Non-pigmented ciliary epithelial cell (primary cell): ENCODE data around the gene UBE2J2.

Experiments
- DNase-seq: peaks from one replicate; pipeline ENCODE4 v3.0.0-alpha.2; 2010; ENCODE audit warnings: low read depth

UBE2J2 gene

DNA sequence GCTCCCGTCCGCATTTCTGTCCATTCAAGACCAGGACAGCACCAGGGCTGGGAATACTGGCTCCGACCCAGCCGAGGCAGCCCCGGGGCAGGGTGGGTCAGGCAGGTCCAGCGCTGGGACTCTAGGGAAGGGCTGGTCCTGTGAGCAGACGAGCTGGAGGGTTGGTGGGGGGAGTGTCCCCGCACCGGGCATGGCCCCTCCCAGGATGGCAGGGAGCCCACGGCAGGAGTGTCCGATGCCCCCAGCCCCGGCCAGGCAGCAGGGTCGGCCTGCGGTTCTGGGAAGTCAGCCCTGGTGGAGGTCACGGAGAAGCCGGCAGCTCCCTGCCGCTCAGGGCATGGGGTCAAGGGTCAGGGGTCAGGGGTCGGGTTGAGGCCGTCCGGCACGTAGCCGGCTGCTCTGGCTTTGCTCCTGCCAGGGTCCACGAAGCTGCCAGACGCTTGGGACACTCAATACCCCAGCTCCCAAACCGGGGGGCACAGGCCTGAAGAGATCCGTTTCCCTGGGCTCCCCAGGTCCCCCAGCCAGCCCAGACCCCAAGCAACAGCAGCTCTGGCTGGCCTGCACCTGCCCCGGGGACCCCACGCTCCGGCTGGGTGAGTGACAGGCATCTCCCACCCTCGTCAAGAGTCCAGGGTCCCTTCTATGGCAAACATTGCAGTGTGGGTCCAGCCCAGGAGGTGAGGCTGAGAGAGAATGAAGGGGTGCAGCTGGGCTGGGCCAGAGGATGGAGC, 33.9 kb downstream of the UBE2J2 start:
- DNase-seq: no peak

DNA sequence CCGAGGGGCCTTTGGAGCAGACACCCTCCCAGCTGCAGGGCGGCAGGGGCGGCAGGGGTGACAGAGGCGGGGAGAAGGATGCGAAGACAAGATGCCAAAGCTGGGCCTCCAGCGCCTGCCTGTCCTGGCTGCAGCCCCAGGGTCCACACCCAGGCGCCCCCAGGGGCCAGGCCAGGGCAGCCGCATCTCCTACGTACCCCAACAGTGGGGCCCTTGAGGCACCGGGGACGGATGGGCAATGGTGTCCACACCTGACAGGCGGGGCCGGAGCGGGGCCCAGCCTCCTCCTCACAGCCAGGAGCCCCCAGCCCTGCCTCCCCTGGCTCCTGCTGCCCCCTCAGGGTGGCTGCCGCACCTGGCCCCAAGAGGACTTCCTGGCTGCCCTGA, 34.4 kb downstream of the UBE2J2 start:
- DNase-seq: no peak

DNA sequence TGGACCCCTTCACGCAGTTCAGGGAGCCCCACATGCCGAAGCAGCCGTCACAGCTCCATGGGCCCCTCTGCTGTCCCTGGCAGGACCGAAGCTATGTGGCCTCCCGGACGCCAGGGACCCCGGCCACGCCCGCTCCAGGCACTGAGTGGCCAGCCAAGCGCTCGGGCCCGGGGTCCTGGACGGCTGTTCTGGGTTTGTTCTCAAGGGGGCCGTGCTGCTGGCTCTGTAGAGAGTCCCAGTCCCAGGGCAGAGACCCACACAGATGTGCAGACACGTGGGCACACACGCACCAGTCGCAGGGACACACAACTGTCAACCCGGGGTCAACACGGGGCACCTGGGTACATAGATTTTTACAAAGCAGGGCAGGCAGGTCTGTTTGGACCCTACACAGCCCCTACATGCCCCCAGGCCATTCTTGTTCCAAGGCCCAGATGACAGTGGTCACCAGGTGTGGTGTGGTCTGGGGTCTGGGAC, 34.9 kb downstream of the UBE2J2 start:
- DNase-seq: no peak

- no peak for DNase-seq
These were observed 35.6 kb downstream of the UBE2J2 start for GRCh38 chr1:1237874-1238701.

GRCh38 chr1:1236945-1237873, 36.4 kb downstream of the UBE2J2 start:
- no peak for DNase-seq

DNA sequence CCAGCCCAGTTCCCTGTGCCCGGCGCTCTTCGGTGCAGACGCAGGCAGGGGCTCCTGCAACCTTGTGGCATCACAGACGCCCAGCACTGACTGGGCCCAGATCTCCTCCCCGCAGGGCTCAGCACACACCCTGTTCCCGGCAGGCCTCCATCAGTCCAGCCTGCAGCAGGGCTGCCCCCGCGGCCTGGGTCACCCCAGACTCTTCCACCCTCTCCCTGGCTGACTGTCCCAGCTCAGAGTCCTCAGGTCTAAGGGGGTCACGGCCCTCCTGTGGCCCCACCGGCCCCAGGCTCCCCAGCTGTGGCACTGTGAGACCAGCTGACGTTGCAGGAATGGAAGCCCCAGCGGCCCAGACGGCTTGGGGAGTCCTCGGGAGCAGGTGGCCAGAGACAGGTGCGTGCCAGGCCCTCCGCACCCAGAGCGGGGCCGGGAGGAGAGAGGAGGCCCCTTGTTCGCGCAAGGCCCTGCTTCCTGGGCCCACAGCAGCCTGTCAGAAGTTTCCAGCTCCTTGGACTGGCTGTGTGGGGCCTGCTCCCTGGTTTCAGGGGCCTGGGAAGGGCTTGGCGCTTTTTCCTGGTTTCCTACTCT, 37.4 kb downstream of the UBE2J2 start:
- no peak for DNase-seq

DNA sequence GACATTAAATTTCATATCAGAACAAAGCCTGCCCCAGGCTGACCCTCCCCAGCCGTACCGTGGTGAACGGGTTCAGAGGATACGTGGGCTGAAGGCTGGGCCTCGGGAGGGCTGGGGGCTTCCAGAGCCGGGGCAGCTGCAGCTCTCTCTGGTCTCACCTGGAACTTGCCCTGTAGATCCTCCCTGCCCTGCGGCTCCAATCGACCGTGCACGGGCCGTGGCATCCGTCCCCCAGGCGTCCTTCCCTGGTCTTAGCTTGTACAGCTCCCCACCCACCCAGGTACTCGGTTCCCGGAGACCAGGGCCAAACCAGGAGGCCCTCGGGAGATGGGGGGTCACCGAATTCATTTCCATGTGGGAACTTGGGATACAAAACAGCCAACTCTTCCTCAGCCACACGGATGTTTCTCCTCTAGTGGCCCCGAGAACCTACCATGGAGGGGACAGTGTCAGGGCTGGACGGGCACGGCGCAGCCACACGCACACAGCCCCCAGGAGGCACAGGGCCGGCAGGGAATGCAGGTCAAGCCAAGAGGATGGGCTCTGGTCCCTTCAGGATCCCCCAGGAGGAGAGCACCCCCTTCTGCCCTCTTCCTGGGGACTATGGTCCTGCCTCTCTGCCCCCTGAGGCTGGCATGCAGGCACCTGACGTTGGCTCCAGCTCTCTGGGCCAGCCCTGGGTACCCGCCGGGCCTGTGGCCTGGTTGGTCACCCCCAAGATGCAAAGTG, 38.5 kb downstream of the UBE2J2 start:
- DNase-seq: no peak

DNA sequence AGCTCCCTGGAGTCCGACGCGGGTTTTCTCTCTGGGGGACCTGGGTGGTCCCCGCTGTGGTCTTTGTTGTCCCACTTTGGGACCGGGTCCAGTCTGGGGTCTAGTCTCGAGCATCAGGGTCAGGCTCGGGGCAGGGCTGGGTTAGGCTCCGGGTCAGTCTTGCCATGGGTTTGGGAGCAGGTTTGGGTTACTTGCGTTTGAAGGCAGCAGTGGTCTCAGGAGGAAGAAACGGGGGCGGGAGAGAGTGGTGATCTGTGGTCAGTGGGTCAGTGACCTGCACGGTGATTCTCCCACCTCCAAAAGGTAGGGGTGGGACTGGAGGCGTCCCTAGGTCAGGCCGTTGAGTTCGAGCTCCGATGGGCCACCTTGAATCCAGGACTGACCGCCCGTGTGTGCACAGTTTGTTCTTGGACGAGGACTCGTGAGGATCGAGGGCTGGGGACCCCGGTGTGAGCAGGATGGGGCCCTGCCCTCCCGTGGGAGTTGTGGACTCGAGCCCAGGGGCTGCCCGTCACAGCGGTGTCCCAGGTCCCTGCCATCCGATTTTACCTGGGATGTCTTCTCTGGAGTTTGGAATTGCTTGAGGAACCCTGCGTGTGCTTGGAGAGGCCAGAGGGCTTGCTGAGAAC, 39.4 kb downstream of the UBE2J2 start:
- no peak for DNase-seq

DNA sequence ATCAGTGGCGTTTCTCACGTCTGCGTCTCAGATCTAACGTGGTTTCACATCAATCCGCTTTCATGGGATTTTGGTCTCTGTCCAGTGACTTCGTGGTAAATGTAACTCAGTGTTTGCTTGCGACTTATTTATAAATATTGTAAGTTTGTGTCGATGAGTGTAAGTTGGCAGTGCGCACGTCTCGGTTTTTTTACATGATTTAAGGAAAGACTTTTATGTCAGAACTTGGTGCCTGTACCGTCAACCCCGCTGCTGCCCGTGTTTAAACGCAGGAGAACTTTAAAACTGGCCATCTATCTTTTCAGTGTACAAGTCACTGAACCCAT, 40.1 kb downstream of the UBE2J2 start:
- no peak for DNase-seq

- DNase-seq: no peak
These were observed 40.7 kb downstream of the UBE2J2 start for GRCh38 chr1:1232796-1233566.

DNA sequence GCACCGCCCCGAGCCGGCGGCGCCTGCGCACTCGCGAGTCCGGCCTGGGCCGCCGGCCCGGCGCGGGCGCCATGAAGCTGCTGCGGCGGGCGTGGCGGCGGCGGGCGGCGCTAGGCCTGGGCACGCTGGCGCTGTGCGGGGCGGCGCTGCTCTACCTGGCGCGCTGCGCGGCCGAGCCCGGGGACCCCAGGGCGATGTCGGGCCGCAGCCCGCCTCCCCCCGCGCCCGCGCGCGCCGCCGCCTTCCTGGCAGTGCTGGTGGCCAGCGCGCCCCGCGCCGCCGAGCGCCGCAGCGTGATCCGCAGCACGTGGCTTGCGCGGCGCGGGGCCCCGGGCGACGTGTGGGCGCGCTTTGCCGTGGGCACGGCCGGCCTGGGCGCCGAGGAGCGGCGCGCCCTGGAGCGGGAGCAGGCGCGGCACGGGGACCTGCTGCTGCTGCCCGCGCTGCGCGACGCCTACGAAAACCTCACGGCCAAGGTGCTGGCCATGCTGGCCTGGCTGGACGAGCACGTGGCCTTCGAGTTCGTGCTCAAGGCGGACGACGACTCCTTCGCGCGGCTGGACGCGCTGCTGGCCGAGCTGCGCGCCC, 41.4 kb downstream of the UBE2J2 start, which contains the start of gene B3GALT6:
TSS of gene B3GALT6 (plus strand) at position 30 of the 588 bp plus-strand sequence. CDS start at position 72, 42 bp downstream.
- no peak for DNase-seq

GRCh38 chr1:1231400-1232207, 42.0 kb downstream of the UBE2J2 start, which contains the start of gene SDF4:
TSS of gene SDF4 (minus strand) at chr1:1232001. CDS start at chr1:1228772, 3,229 bp downstream.
- DNase-seq: peak; percentile 63

DNA sequence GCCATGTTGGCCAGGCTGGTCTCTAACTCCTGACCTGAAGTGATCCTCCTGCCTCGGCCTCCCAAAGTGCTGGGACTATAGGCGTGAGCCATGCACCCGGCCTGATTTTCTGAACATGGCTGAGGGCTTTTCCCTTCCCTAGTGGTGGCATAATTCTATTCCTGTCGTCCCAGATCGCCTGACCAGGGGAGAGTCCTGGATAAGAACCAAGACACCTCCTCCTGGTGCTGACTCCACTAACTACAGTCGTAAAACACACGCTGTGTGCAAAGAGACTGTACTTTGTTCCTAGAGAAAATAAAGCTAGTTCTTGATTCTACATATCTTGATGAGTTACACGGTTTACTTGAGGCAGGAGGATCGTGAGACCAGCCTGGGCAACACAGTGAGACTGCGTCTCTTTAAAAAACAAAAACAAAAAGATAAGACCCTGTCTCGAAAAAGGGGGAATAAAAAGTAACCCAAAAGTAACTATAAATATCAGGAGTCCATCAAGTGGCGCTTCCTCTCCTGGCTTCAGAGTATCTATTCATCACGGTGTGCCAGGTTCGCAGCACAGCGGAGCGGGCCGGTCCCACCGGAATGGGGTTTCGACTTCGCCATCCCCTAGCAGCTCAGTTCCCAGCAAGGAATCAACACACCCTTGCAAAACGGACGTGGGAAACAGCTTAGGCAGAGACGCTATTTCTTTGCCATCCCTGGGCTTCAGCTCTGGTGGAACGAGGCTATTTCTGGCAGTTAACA, 42.8 kb downstream of the UBE2J2 start:
- no peak for DNase-seq

GRCh38 chr1:1229770-1230169, 43.9 kb downstream of the UBE2J2 start:
- no peak for DNase-seq

DNA sequence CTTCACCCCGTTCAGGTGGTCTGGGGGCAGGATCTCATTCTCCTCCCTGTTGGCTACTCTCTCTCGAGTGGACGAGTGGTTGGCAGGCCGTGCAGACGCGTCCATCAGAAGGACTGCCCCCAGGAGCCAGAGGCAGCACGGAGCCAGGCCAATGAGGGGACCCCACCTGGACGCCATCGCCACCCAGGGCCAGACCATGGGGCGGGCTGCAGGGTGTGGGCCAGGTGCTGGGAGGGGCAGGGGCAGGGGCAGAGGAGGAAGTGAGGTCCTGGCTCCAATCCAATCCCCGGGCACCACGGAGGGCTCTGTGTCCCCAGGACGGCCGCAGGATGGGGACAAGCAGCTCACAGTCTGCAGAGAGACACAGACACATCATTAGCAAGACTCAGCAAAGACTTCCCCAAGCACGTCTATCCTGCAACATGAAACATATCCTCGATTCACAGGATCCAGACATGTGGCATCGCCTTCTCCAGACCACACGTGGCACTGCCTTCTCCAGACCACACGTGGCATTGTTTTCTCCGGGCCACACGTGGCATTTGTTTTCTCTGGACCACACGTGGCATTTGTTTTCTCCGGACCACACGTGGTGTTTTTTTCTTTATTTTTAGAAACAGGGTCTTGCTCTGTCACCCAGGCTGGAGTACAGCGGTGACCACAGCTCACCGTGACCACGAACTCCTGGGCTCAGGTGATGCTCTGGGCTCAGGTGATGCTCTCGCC, 44.9 kb downstream of the UBE2J2 start:
- no peak for DNase-seq

- DNase-seq: no peak
These were observed 45.5 kb downstream of the UBE2J2 start for GRCh38 chr1:1228187-1228586.

DNA sequence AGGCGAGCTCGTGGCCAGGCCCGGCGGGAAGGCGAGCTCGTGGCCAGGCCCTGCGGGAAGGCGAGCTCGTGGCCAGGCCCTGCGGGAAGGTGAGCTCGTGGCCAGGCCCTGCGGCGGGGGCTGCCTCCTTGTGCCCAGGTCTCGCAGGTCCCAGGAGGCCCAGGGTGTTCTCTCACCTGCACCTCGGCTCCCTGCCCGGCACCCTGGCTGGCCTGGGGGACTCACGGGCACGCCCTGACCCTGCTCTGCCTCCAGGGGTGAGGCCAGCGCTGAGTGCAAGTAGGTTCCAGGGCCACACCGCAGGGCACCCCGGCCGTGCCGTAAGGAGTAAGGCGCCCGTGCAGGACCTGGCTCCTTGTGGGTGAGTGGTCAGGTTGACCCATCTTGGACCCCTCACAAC, 46.3 kb downstream of the UBE2J2 start:
- DNase-seq: no peak
